ENCODE measurements around the gene DBP.

GRCh38 chr19:48608798-48609263 lies 28.3 kb downstream of the DBP start:
- TF ChIP-seq, protein P1, sequence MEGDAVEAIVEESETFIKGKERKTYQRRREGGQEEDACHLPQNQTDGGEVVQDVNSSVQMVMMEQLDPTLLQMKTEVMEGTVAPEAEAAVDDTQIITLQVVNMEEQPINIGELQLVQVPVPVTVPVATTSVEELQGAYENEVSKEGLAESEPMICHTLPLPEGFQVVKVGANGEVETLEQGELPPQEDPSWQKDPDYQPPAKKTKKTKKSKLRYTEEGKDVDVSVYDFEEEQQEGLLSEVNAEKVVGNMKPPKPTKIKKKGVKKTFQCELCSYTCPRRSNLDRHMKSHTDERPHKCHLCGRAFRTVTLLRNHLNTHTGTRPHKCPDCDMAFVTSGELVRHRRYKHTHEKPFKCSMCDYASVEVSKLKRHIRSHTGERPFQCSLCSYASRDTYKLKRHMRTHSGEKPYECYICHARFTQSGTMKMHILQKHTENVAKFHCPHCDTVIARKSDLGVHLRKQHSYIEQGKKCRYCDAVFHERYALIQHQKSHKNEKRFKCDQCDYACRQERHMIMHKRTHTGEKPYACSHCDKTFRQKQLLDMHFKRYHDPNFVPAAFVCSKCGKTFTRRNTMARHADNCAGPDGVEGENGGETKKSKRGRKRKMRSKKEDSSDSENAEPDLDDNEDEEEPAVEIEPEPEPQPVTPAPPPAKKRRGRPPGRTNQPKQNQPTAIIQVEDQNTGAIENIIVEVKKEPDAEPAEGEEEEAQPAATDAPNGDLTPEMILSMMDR (conservative IDR thresholded peaks at IDR 0.05 in 1 of 2, IDR thresholded peaks at IDR 0.05 in 1 of 2; ENCODE audit: extremely low read depth in 1 of 2, insufficient read depth in 1 of 2, low read depth in 1 of 2, low read length in 2 of 2) = peak; percentile 50 to 59
- no peak for TF ChIP-seq EZH2 (IDR thresholded peaks at IDR 0.05; ENCODE audit: borderline replicate concordance, low read length)

Data from mammary epithelial cell (primary cell).